ENCODE data around the gene RTKN.
A peak's percentile ranks its signal among the peaks of the same experiment; 100 is the strongest.
"Not testable (repeated sequence)": the region's sequence is repeated elsewhere in the genome, so short reads cannot be mapped to it uniquely, and the experiment has no call there.

RTKN gene

DNA sequence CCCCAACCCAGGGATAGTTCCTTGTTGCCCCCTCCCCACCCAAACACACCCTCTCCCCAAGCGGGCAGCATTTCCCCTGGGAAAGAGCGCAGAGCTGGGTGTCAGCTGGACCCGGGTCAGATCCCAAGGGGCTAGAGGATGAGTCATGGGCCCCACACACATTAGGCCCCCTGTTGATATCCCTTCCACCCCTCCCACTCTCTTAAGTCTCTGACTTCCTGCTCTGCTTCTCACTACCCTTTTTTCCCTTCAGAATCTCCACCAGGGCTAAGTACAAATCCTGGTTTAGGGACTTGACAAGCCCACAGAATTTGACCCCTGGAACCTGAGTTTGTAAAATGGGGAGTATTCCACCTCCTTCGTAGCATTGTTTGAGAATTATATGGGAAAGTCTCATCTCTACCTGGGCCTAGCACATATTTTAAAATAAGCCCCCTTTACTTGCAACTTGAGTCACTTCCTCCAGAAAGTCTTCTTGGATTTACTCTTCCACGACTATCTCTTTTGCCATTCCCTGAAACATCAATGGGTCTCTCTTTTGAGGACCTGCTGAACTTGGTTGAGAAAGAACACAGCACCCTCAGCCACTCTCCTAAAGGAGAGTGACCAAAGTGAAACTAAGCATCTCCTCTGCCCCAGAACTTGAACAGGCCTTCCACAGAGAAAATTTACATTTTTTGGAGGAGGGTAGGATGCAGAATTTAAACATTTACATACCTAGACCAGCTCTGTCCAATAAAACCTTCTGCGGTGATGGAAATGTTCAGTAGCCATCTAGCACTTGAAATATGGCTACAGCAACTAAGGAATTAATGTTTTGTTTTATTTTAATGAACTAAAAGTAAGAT lies 4.7 kb downstream of the RTKN start:
- DNase-seq: no peak

DNA sequence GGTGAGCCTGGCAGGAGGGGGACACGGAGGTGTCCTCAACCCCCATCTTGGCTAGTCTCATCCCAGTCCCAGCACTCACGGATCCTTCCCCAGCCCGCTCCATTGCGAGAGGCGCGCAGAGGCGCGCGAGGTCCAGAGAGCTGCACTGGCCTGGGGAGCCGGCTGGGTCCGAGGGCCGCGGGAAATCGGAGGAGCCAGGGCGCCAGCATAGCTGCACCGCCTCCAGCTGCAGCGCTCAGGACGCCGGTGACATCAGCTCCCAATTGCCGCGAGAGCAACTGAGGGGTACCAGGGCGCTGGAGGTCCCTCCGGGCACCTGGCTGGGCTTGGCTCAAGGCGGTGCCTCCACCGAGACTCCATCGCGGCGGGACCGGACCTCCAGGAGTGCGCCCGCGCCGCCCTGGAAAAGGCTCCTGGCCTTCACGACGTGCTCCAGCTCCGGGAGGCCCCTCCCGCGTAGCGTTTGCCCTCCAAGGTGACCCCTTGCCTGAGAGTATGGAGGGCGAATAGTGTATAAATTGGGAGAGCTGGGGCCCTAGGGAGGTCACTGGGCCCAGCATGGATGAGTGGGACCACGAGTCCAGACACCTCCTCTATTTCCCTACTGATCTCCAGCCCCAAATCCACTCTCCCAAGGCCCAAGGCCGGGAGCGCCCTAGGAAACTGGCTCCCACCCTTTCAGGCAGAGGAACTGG lies 5.5 kb downstream of the RTKN start:
- no peak for DNase-seq

DNA sequence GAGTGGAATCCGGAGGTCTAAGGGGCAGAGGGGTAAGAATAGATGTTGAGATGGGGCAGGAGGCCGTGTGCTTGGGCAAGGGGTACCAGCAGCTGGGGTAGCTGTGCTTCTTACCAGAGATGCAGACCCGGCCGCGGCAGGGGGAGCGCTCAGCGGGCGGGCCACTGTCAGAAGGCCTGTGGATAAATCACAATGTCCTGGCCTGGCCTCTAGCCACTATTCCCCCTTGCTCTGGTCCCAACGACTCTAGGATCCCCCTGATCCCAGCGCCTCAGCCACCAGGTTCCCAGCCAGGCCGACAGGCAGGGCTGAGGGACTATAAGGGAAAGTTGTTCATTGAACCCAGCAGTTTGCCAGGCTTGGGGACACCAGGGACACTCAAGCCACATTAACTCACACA lies 11.2 kb downstream of the RTKN start:
- no peak for DNase-seq

DNA sequence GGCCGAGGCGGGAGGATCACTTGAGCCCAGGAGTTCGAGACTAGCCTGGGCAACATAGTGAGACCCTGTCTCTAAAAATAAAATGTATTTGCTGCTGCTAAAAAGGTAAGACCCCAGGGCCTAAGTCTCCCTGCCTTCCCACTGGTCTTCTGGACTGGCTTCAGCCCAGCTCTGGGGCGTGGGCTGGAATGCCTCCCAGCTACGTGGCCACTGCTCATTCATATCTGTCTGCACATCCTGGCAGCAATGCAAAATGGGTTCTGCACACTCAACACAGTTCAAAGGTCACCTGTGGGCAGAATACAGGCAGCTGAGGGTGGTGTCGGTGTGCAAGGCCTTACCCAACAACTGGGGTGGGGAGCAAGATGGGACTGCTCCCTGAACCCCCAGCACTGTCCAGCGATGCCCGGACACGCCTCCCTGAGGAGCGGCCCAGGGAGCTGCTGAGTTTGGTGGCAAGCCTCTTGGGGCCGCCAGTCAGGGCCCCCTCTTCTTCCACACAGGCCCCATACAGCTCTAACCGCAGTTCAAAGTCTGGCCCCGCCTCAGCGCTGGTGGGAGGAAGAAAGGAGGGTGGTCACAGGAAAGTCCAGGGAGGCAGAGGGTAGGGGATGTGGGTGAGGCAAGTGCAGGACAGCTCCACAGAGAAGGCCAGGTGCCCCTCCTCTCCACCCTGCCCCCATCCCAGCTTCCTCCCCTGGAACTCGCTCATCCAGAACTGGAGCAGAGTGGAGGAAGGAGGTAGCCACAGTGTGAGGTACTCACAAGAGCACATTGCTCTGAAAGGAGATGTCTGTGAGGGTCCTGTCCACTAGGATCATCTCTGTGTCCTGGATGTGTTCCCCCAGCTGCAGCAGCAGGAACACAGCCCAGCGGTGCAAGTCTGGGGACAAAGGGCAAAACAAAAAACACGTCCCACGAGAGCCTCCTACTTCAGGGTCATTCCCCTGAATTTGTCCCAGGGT lies 12.0 kb downstream of the RTKN start:
- DNase-seq: no peak

DNA sequence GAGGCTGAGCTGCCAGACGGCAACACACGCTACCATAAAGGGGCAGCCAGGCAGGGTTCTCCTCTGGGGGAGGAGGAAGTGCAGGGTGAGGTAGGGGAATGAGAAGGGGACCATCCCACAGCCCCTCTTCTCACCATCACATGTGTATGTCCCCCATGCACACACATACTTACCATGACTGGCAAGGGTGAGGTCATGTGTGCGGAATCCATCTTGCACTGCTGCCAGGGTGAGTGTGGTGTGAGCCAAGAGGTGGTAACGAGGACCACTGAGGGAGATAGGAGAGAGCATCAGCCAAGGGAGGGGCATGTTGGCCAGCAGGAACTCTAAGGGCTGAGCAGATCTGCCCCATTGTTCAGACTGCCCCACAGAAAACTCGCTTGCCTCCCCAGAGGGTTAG lies 13.1 kb downstream of the RTKN start:
- DNase-seq: no peak

DNA sequence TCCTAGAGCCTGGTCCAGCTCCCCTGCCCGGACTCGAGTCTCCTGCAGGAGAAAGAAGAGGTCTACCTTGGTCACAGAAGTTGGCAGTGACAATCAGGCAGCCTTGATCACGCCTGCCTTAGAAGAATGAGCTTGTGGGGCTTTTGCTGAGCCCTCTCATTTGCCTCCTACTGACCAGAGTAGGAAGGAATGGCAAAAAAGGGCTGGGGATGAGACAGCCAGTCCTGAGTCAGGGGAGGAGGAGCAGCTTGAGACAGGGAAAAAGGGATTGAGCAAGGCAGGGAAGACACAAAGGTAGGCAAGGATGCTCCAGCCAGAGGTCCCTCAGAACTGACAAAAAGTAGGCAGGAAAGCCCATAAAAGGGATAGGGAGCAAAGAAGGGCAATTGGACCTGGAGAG lies 14.2 kb downstream of the RTKN start:
- no peak for DNase-seq

DNA sequence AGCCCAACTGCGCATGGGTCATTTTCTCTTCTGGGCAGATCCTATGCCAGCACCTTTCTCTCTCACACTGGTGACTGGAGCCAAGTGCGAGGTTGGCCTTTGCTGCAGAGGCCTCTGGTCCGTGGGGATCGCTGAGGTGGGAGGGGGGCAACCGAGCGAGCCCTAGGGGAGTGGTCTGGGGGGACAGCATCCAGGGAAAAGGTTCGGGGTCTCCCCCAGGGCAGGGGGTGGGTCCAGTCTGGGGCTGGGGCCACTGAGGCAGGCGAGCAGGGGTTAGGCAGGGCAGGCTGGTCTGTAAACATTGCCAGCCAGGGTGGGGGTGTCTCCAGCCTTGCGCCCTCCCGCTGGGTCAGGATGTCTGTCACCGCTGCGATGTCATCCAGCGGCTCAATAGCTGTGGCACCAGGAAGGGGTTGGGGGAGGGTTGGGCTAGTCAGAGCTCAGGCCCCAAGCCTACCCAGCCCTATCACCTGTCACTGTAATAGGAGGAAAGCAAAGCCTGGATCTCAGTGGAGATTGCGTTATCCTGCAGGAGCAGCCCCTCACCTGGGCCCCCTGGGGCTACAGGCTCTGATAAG lies 15.5 kb downstream of the RTKN start:
- DNase-seq: no peak

DNA sequence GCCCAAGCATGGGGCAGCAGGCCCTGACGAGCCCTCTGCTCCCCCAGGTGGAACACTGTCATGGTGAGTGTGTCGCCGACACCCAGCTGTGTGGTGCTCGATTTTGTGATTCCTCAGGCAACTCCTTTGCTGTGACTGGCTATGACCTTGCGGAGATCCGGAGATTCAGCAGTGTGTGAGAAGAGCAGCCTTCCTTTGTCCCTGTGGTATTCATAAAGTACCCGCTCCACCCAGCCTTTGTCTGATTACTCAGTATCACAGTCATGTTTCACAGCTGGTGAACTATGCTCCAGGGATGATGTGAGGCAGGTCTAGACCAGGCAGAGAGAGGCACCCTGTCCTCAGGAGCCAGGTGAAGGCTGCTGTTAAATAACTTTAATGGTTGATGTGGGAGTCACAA lies 16.2 kb downstream of the RTKN start:
- DNase-seq: no peak

DNA sequence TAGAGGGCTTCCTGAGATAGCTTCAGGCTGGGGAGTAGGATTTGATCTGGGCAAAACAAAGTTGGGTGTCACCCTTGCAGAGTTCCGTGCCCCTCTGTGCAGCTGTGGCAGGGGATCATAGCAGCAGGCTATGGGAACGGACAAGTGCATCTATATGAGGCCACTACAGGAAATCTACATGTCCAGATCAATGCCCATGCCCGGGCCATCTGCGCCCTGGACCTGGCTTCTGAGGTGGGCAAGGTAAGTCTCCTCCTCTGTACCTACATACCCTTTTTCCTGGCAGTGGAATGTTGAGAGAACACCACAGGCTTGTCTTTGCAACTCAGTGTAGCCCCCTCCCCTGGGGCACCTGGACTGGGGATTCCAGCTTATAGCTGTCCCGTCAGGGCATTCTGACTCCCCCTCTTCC lies 16.7 kb downstream of the RTKN start:
- DNase-seq: no peak

DNA sequence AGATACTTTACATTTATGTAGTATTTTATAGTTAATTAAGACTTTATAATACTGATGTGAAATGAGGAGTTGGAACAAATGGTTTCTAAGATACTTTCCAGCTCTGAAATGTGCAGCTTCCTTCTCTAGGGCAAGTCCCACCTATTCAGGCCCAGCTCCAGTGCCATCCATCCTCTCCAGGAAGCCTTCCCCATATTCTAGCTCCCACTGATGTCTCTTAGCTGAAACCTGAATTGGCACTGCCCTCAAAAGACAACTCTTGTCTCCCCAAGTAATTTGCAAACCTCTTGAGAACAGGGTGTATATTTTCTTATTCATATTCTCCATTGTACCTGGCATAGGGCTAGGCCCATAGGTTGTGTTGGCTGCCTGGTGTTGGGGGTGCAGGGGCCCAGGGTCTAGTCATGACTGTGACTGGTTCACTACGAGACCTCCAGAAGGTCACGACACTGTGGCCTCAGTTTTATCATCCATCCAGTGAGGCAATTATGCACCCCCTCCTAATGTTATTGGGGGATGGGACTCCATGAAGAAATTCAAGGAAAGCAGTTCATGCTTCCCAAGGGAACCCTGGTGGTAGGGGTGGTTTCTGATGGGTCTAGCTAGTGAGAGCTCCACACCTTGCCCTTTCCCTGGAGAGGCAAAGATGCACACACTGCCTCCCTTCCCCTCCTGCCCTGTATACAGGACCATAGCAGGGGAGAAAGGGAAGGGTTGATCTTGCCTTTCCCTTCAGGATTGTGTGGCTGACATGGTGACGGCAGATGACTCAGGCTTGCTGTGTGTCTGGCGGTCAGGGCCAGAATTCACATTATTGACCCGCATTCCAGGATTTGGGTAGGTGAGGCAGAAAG lies 17.4 kb downstream of the RTKN start:
- DNase-seq: no peak

DNA sequence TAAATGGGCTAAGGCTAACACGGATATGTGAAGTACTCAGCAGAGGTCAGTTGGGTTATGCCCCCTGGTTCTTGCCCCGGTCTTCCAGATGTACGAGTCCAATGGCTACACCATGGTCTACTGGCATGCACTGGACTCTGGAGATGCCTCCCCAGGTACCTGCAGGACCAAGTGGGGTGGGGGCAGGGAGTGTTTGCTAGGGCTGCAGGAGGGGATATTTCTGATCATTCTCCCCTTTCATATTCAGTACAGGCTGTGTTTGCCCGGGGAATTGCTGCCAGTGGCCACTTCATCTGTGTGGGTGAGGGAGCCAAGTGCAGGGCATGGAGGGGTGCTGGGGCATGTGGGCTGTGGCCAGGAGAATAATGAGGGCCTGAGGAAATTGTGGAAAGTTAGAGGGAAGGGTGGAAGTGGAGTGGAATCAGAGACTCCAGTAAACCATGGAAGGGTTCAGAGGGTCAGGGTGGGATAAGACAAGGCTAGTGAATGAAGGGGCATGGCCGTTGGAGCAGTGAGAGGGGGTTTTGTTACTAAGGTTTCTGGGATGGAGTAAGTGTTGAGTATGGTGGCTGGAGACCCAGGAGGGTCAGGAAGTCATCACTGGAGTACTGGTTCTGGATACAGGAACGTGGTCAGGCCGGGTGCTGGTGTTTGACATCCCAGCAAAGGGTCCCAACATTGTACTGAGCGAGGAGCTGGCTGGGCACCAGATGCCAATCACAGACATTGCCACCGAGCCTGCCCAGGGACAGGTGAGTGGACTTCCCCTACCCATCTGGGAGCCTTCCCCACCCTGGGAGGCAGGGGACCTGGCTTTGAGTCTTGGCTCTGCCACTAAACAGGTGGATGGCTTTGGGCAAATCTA lies 18.3 kb downstream of the RTKN start:
- DNase-seq: no peak

DNA sequence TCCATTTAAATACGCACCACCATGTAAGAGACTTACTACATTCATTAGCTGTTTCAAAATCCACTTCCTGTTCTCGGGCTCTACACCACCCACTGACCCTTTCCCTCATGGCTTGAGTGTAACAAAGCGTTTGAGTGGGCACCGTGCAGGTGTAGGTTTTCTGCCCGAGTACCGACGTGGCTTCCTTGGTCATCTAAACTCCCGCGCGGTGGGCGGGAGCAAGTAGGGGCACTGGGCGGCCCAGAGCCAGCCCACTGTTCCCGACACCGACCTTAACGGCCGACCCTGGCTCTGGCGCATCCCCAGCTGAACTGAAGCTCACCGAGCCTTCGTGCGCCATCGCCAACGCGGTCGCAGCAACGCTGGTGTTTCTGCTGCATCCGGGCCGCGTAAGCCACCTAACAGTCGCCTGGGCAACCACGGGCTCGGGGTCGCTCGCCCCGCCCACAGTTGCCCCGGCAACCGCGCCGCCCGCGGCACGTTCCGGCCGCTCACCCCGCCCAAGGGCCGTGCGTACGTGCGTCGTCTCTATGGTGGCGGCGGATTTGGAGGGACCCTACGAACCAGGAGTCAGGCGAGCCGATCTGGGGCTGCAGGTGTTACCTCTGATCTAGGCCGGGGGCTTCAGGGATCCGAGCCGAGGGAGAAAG lies 20.4 kb downstream of the RTKN start, which contains the start of the genes C2orf81 and WDR54:
C2orf81 (minus strand) TSS at position 399 of the 650 bp plus-strand sequence; CDS start at position 340, 59 bp downstream.
WDR54 (plus strand) TSS at position 510 of the 650 bp plus-strand sequence. CDS start 424 bp downstream, outside the sequence.
- DNase-seq: peak; percentile 83

DNA sequence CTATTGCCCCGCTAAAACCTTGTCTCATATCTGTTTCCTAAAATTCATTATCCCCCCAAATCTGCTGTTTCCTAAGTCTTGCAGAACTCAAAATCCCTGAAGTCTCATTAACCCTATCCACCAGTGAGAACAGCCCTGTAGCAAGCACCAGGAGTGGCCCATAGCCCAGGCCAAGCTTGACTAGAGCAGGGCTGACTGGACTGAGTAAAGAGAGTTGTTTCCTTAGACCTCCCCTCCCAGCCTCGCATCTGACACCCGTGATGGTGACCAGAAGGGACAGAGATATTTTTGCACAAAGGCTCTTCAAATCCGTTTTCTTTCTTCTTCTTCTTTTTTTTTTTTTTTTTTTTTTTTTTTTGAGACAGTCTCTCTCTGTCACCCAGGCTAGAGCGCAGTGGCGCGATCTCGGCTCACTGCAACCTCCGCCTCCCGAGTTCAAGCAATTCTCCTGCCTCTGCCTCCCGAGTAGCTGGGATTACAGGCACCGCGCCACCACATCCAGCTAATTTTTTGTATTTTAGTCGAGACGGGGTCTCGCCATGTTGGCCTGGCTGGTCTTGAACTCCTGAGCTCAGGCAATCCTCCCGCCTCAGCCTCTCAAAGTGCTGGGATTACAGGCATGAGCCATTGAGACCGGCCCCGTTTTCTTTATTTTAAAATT lies 21.2 kb downstream of the RTKN start:
- DNase-seq: not testable (repeated sequence)

DNA sequence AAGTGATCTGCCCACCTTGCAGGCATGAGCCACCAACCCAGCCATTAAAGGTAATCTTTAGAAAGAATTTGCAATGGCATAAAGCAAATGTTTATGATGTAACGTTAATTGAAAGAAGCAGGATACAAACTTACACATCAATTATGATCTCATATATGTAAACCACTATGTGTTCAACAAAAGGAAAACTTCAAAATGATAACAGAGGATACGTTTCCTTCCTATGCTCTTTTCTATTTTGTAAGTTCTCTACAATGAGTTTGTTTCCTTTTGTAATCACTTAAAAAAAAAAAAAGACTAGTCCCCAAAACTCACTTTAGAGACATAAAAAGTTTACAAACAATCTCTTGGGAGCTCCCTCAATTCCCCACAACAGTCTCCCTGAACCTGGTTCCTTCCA lies 21.7 kb downstream of the RTKN start:
- no peak for DNase-seq

DNA sequence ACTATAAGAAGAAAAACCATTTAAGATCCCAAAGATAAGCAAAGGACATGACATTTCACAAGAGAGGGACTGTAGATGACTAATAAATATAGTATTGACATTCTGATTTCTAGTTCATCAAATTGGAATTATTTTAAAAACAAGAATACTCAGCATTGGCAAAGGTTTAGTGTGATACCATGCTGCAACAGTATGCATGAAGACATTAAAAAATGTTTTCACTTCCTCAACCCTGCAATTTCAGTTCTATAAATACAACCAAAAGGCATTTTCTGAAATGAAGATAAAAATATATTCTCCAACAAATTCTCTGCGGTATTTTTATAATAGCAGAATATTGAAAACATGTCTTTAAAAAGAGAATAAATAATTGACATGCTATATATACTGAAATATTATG lies 22.4 kb downstream of the RTKN start:
- no peak for DNase-seq

DNA sequence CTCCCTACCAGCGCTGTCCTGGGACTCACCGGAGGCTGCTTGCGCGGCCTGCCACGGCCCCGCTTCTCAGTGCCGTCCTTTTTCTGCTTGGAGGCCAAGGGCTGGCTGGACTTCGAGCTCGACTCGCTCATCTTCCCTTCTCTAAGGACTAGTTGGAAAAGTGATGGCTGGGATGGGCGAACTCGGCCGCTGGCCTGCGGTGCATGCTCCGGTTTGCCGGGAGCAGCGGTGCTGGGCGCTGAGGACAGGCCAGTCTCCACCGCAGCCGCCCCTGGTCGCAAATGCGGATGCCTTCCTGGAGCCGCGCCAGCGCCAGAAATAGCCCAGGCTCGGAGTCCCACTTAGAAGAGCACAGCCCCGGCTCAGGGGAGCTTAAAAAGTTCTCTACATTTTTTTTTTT lies 23.4 kb downstream of the RTKN start:
- DNase-seq: no peak

DNA sequence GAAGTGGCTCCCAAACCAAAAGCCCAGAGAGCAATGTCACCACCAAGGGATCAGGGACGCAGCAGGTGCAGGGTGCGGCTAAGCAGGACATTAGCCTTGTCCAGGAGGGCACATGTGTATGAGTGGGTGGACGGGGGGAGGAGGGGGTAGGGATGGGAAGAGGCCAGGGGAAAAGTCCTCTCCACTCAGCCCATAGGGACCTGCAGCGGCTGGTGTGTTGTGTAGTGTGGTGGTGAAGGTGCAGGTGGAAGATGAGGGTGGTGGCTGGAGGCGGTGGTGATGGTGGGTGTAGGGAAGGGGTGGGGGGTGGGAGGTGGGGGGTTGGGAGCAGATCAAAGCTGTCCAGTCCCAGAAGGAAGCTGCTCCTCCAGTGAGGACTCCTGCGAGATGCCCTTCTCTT lies 24.0 kb downstream of the RTKN start:
- no peak for DNase-seq

DNA sequence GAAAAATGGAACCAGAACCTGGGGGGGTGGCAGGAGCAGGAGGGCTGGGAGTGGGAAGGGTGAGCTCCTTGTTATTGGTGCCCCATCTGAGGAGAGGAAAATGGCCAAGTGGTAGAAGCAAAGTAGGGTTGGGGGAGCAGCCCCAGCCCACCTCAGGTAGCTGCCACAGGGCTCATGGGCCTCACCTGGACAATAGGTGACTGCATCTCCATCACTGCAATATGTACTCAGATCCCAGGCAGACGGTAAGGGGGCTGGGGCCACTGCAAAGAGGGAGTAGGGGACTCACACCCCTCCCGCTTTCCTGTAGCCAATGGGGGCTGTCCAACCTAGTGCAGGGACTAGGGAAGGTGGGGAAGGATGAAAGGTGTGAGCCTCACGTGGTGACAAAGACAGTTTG lies 24.5 kb downstream of the RTKN start:
- no peak for DNase-seq

DNA sequence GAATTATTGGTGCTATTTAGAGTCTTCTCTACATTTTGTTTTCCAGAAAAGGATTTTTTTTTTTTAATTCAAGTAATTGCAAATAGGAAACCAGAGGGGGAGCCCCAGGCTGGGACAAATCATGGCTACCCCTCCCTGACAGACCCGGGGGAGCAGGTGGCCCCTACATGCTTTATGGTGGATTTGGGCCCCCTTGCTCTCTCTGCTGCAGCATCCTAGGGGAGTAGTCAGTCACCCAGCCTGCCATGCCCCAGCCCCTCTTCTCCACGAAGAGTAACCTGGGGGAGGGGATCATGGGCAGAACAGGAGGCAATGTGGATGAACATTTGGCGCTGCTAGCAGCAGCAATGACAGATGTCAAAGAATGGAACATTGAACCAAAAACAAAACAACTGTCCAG lies 25.0 kb downstream of the RTKN start:
- no peak for DNase-seq
